Head of caudate nucleus (tissue), 42 donors: ENCODE data around the gene DUS2.
"Not testable (repeated sequence)": the region's sequence is repeated elsewhere in the genome, so short reads cannot be mapped to it uniquely, and the experiment has no call there.

Experiments used
- DNase-seq, 42 donors: peaks; one replicate each; pipeline versions ENCODE4 v3.0.0 to v3.0.0-alpha.2; 2020 to 2021; ENCODE audit warnings: mixed read lengths in 7 of 42
- intact Hi-C: fragments of 100-400 bp; cut with DNase I; formaldehyde crosslinking; loops from one replicate; pipeline ENCODE4 v1.15.0; 2022

Gene DUS2

DNA sequence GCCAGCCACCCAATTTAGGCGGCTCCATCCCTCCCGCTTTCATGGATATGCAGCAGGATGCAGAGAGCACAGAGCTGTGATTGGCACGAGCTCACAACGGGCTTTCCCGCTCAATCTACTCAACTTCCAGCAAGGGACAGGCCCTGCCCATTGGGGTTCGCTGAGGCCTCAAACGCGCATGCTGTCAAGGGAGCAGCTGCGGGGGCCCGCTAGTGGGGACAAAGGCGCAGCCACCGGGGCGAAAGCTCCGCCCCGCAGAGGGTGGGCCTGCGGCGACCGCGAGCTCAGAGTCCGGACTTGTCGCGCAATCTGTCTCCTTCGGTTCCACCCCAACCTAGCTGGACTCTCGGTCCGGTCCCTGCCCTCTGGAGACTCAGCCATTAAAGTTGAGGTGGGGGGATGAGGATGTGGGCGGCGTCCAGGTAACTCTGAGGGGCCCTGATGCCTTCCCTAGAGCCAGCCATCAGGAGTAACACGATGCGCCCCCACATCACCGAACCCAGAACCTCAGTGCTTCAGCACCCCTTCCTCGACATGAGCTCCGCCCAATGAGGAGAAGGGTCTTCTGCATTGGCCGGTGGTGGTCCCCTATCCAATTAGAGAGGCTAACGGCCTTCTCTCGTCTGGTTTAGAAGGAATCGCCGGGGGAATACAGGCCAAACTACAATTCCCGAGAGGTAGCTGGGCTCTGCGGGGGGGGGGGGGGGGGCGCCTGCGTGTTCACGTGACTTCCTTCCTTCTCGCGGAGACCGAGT lies 61.6 kb downstream of the DUS2 start:
- intact Hi-C loops = loop anchor here (5.0 to 10.0 kb wide), 2 partner anchors 153 to 230 kb away; partner anchors contain the start of genes ESRP2, PRMT7 and SLC7A6OS

DNA sequence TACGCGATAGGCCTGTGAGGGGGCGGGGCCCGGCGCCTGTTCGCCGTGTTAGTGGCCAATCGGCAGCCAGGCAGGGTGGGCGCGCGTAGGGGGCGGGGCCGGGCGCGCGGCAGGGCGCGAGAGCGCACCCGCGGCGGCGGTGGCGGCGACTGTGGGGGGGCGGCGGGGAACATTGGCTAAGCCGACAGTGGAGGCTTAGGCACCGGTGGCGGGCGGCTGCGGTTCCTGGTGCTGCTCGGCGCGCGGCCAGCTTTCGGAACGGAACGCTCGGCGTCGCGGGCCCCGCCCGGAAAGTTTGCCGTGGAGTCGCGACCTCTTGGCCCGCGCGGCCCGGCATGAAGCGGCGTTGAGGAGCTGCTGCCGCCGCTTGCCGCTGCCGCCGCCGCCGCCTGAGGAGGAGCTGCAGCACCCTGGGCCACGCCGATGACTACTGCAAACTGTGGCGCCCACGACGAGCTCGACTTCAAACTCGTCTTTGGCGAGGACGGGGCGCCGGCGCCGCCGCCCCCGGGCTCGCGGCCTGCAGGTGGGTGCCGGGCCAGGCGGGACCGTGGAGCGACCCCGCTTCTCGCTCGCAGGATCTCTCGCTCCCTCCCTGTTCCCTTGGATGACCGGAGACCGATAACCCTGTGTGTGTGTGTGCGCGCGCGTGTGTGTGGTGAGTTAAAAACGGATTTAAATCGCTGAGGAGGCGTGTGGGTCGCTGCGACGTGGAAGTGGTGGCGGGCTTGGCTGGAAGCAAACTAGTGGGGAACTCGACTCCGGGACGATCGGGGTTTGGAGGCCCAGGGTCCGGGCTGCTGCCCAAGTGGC lies 62.4 kb downstream of the DUS2 start, which contains the start of gene NFATC3:
TSS of gene NFATC3 (plus strand) at position 112 of the 813 bp plus-strand sequence. CDS start at position 424, 312 bp downstream.
- peak; percentile 95 to 99 (median 98) for DNase-seq
- intact Hi-C loops = loop anchor here (10.0 kb wide), 1 partner anchor 229 kb away; the partner anchor contains the start of genes PRMT7 and SLC7A6OS

More for the DNA sequence above, 61.6 kb downstream of the DUS2 start:
- peak; percentile 85 to 98 (median 95) for DNase-seq

DNA sequence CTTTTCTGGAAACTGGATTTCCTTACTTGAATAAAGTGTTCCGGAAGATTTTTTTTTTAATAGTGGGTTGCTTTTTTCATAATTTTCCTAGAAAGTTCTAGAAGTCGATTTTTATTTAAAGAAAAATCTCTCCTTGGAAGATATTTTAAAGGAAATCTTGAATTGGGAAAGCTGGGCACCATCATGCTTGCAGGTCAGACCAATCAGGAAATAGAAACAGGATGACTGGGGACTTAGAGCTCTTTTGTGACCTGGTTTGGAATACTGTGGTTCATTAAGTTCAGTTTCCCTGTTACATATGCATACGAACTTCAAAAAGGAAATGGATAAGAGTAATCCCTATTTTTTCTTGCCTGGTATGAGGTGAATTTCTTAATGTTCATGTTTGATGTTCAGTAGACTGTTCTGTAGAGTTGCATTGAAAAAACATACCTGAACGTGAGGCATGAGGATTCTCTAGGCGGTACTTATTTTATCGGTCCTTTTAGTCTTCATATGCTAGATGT lies 63.3 kb downstream of the DUS2 start:
- DNase-seq = no peak
- intact Hi-C loops = loop anchor here (10.0 kb wide), 1 partner anchor 228 kb away; the partner anchor contains the start of genes PRMT7 and SLC7A6OS

DNA sequence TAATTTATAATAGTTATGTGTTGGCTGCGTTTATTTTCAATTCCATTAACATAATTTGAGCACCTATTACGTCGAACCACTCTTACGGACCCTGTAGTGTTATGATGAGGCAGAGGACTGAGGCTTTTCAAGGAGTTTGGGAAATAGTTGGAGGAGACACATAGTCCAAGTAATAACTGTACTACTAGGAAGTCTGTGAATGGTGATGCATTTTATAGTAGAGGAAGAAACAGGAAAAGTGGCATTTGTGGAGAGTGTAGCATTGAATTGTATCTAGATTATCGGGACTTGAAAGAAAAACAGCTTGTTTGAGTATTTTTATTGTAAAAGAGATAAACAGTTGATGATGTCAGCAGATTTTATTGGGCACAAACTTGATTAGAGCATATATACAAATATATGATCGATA lies 63.8 kb downstream of the DUS2 start:
- no peak for DNase-seq
- intact Hi-C loops = loop anchor here (10.0 kb wide), 1 partner anchor 228 kb away; the partner anchor contains the start of genes PRMT7 and SLC7A6OS

DNA sequence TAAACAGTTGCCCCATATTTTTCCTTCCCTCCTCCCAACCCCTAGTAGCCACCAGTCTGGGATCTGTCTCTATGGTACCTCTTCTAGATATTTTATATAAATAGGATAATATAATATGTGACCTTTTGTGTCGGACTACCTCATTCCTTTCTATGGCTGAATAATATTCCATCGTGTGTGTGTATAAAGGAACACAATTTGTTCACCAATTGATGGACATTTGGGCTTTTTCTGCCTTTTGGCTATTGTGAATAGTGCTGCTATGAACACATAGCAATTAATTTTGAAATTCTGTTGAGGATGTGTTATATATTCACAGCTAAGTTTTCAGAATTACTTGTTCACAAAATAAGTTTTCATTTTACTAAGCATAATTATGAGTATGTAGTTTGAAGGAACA lies 64.6 kb downstream of the DUS2 start:
- no peak for DNase-seq
- intact Hi-C loops = loop anchor here (10.0 kb wide), 1 partner anchor 227 kb away; the partner anchor contains the start of genes PRMT7 and SLC7A6OS

DNA sequence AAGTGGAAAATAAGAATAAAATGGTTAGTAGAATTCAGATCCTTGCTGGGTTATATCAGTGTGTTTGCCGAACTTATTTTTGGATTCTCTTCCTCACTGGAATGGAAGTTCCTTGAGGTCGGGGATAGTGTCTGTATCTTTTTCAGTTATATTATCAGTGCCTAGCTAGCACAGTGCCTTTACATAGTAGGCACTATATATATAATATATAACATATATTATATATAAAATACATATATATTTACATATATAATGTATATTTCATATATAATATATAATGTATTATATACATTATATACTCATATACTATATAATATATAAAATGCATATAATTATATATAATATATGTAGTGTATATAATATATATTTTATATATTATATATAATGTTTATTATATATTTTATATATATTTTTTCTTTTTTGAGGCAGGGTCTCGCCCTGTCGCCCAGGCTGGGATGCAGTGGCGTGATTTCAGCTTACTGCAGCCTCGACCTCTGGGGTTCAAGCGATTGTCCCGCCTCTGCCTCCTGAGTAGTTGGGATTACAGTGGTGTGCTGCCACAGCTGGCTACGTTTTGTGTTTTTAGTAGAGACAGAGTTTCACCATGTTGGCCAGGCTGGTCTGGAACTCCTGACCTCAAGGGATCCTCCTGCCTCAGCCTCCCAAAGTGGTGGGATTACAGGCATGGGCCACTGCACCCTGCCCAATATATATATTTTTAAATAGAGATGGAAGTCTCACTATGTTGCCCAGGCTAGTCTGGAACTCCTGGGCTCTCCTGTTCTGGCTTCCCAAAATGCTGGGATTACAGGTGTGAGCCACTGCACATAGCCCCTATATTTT lies 65.3 kb downstream of the DUS2 start:
- no peak for DNase-seq
- intact Hi-C loops = loop anchor here (10.0 kb wide), 1 partner anchor 226 kb away; the partner anchor contains the start of genes PRMT7 and SLC7A6OS

DNA sequence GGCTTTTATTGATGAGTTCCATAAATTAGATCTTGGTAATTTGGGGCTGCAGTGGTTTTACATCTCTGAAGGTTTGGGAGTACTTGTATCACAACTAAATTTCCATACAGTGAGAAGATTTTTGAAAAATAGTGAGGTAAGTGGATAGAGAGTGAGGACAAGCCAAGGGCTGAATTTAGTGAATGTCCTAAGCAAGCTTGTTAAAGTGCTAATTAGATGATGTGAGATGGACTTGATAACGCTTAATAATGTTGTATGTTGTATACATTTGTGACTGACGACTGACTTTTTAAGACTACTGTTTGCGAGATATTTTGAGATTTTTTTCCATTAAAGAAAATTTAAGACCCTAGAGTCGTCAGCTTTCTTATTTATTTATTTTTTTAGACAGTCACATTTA lies 66.0 kb downstream of the DUS2 start:
- intact Hi-C loops = loop anchor here (10.0 kb wide), 1 partner anchor 226 kb away; the partner anchor contains the start of genes PRMT7 and SLC7A6OS

DNA sequence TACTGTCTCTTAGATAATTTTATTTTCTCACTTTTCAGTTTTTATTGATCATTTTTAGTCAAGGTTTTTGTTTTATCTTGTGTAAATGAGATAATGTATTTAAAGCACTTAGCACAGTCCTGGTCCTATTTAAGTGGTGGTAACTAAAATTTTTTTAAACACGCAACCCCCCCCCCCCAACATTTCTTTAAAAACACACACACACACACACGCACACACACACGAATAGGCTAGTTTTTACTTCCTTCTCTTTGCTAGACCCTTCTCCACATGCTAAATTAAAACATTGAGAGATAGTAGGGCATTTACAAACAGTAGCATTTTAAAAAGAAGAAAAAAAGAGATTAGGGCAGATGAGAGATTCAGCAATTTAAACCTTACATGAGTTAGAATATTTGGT lies 67.0 kb downstream of the DUS2 start:
- DNase-seq = no peak
- intact Hi-C loops = loop anchor here (5.0 kb wide), 1 partner anchor 137 kb away; no protein-coding TSS in a partner anchor

More for the DNA sequence above, 66.0 kb downstream of the DUS2 start:
- DNase-seq = no peak

DNA sequence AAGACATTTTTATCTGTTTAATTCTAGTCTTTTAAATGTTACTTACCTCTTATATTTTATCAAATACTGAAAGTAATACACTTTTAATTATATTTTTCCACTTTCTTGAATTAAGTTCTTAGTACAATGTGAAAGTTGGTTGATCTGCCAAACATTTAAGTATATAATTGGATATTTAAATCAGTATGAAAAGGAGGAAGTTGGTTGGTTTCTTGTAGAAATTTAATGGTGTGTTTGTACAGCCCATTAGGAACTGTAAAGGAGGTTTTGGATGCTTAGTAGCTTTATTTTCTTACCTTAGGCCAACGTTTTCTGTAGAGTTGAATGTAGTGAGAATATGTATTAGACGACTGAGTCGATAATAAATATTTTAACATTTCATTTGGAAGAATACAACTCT lies 67.4 kb downstream of the DUS2 start:
- intact Hi-C loops = loop anchor here (5.0 kb wide), 1 partner anchor 137 kb away; no protein-coding TSS in a partner anchor

DNA sequence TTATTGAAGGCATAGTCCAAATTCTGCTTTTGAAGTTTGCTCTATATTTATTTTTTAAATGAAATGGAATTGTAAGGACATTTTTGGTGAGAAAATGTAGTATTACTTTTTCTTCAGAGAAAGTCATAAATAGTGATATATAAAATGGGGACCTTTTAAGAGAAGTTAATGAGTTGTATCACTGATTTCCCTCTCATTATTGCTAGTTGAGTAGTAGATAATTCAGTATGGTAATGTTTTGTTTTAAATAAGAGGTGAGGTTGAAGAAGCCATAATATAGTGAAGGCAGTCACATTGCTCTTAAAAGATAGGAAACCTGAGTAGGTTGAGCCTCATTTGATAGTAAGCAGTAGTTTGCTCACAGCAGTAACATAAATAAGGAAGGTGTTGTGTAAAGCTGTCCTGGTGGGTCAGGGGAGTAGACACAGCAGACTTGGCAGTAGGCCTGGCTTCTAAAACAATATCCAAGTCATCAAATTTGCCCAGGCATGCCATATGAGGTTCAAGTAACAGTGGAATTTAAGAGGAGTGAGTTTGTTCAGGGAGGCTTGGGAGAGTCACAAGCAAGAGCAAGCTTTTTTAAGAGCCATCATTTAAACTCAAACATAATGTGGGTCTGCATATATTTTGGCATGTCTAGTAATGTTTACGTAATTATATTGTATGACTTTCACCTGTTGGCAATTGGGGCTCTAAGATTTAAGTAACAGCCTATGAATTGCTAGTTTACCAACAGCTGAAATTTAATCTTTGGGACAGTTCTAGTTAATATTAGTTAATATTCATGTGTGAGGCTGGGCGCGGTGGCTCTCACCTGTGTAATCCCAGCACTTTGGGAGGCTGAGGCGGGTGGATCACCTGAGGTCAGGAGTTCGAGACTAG lies 68.5 kb downstream of the DUS2 start:
- peak in 1 of 42 donors; percentile 6 for DNase-seq
- intact Hi-C loops = loop anchor here (5.0 kb wide), 1 partner anchor 136 kb away; no protein-coding TSS in a partner anchor

More for the DNA sequence above, 67.4 kb downstream of the DUS2 start:
- DNase-seq = no peak

DNA sequence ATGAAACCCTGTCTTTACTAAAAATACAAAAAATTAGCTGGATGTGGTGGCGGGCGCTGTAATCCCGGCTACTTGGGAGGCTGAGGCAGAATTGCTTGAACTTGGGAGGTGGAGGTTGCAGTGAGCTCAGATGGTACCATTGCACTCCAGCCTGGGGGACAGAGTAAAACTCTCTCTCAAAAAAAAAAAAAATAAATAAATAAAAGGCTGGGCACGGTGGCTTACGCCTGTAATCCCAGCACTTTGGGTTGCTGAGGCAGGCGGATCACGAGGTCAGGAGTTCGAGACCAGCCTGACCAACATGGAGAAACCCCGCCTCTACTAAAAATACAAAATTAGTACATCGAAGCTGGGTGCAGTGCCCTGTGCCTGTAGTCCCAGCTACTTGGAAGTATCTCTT lies 69.2 kb downstream of the DUS2 start:
- DNase-seq = not testable (repeated sequence)
- intact Hi-C loops = loop anchor here (5.0 kb wide), 1 partner anchor 135 kb away; no protein-coding TSS in a partner anchor

DNA sequence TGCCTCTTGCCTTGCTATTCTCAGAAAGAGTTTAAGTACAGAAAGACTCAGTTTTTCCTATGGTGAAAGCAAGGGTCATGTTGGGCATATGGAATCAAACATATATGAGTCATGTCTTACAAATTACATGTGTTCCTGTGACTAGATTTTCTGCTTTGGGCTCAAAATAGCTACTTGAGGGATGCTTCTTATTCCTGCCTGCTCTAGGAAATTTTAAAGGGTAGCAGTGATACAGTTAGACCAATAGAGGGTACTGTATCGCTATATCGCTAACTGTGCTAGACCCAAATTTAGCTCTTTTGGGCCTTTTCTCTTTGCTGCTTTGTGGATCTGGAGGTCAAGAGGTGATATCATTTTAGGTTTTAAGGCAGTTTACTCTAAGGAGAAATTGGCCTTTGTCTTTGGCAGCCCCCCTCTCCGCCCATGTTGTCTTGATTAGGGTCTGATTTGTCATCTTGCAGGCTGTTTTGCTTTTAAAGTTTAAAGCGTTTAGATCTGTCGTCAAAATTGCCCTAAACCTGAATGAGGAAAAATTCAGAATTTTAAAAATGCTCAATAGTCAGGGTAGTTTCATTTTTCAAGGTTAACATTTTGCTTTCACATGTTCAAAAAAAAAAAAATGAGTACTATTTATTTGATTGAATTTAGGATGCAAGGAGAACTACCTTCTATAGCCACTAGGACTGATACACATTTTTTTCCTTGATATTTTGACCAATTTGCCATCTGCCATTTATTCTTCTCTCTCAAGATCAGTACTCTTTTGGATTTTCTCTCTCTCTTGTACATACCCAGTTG lies 70.9 kb downstream of the DUS2 start:
- intact Hi-C loops = loop anchor here (5.0 kb wide), 1 partner anchor 133 kb away; no protein-coding TSS in a partner anchor
- DNase-seq = peak in 1 of 42 donors; percentile 33

DNA sequence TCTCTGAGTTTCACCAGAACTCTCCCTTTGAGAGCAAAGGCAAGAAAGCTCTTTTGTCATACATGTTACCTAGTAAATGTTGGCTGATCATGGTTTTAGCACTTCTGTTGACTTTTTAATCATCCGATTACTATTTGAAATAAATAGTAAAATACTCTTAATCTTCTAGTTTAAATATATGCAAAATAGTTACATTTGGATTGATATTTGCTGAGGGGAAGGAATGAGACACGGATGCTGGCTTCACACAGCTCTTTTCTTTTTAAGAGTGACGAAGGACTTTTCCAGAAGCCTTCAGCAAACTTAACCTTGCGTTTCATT lies 71.5 kb downstream of the DUS2 start:
- intact Hi-C loops = loop anchor here (5.0 kb wide), 1 partner anchor 133 kb away; no protein-coding TSS in a partner anchor
- DNase-seq = no peak

DNA sequence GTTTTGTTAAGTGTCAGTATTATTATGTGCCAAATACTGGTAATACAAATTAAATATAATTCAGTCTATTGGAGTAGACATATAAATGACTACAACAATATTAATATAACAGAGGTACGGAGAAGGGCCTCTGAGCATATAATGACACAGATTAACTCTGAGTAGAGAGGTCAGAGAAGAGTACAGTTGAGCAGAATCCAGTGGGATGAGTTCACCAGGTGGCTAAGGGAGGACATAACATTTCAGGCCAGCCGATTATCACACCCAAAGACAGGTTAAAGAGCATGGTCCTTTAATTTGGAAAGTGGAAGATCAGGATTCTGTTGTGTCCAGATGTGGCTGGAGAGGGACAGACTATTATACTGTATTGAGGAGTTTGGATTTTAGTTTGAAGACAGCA lies 73.4 kb downstream of the DUS2 start:
- intact Hi-C loops = no loop called here
- DNase-seq = no peak

DNA sequence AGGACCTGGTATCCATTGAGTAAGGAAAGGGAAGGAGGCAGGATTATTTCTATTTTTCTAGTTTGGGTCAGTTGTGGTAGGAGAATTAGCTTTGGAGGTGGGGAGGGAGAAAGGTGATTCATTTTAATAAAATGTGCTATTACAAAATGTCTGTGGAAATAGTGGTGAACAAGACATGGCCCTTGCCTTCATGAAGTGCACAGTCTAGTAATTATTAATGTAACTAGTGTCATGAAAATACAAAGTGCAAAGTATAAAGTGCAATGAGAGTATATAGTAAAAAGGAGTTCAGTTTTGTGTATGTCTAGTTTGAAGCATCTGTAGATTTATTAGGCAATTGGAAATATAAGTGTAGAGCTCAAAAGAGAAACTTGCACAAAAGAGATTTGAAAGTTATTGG lies 74.0 kb downstream of the DUS2 start:
- DNase-seq = no peak
- intact Hi-C loops = no loop called here

DNA sequence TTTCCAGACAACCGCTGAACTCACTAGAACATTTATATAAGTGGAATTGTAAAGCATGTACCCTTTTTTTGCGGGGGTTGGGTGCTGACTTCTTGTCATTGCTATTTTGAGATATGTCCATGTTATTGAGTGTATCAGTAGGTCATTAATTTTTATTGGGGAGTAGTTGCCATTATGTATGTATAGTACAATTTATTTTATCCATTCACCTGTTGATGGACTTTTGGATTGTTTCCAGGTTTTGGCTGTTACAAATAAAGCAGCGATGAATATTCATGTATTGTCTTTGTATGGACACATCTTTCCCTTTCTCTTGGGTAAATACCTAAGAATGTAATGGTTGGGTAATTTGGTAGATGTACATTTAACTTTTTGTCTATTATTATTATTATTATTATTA lies 74.8 kb downstream of the DUS2 start:
- intact Hi-C loops = no loop called here
- no peak for DNase-seq
